ENCODE data around the gene MYO7A. TPM values are rescaled to one million over a fixed set of nuclear protein-coding genes. Genes with fewer than 3 reads are reported as not detected.

Gene MYO7A
- total and polyA plus RNA-seq, 2 experiments from 2014 or later: 9.8 to 10.1 TPM

DNA sequence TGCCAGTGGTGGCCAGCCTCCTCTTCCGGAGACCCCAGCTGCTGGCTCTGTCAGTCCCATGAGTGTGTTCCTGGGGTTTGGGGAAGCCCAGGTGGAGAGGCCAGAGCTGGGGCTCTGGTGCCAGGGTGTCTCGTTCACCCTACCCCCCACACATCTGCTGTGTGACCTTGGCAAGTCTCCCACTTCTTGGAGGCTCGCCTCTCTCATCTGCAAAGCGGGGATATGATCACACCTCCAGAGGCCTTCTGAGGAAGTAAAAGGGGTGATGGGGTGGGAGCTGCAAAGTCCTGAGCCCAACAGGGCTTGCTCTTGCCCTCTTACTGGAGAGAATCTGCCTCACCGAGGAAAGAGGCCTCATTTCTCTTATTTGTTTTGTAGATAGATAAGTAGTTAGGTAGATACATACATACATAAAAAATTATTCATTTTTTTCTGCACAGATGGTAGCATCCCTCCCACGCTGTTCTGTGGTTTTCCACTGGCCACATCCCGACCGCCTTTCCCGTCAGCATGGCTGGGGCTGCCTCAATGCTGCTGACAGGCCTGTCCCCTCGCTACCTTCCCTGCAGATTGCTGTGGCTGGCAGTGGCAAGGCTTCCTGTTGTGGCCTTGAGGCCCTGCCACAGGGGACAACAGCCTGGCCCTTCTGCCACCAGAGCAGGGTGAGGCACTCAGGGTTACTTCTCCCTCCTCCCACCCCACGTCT, 23.9 kb downstream of the MYO7A start:
- DNase-seq (ENCODE audit: low spot score): no peak
- H2AFZ ChIP-seq: no peak overlapping the region
- H3K4me3 ChIP-seq: no peak overlapping the region
- H3K9me2 ChIP-seq (replicated peaks; ENCODE audit: insufficient read depth): no peaks in the 10 kb centered on the region
- H3K4me2 ChIP-seq: no peak overlapping the region
- H3K27ac ChIP-seq: no peak overlapping the region
- no peaks in the 10 kb centered on the region for H3K36me3 ChIP-seq (replicated peaks; ENCODE audit: insufficient read depth, low read depth)
- peaks cover 18% of the 10 kb centered on the region for H3K4me1 ChIP-seq (ENCODE audit: insufficient read depth)
- H3K9me3 ChIP-seq (ENCODE audit: low read depth): no peaks in the 10 kb centered on the region
- WGBS (ENCODE audit: low lambda C conversion rate, missing lambda C conversion rate): 87% methylated on average over 11 of the region's 11 CpGs
- H3K79me2 ChIP-seq: no peaks in the 10 kb centered on the region
- H3K27me3 ChIP-seq: no peaks in the 10 kb centered on the region
- no peaks in the 10 kb centered on the region for H4K20me1 ChIP-seq (ENCODE audit: insufficient read depth, poor library complexity, severe bottlenecking)
- TF ChIP-seq EZH2phosphoT487 (IDR thresholded peaks at IDR 0.05; ENCODE audit: low read depth, severe bottlenecking, unreplicated experiment) (no peak), EZH2 (IDR thresholded peaks at IDR 0.05; ENCODE audit: borderline replicate concordance) (no peak)
- TF ChIP-seq, protein P1, sequence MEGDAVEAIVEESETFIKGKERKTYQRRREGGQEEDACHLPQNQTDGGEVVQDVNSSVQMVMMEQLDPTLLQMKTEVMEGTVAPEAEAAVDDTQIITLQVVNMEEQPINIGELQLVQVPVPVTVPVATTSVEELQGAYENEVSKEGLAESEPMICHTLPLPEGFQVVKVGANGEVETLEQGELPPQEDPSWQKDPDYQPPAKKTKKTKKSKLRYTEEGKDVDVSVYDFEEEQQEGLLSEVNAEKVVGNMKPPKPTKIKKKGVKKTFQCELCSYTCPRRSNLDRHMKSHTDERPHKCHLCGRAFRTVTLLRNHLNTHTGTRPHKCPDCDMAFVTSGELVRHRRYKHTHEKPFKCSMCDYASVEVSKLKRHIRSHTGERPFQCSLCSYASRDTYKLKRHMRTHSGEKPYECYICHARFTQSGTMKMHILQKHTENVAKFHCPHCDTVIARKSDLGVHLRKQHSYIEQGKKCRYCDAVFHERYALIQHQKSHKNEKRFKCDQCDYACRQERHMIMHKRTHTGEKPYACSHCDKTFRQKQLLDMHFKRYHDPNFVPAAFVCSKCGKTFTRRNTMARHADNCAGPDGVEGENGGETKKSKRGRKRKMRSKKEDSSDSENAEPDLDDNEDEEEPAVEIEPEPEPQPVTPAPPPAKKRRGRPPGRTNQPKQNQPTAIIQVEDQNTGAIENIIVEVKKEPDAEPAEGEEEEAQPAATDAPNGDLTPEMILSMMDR (IDR thresholded peaks at IDR 0.05; ENCODE audit: poor library complexity): no peak

DNA sequence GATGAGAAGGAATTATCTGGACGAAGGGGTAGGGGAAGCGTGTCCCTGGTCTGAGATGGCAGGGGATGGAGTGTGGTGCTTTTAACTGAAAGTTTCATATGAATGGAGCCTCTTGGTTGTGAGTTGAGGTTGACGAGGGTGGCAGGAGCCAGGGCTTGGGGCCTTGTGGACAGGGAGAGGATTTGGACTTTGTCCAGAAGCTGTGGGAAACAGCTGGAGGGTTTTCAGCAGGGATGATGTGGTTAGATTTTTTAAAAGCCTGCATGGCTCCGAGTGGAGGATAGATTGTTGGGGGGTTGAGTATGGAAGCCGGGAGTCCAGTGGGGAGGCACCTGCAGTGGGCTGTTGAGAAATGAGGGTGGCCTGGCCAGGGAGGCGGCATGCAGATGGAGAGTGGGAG, 24.8 kb downstream of the MYO7A start:
- TF ChIP-seq EZH2phosphoT487 (IDR thresholded peaks at IDR 0.05; ENCODE audit: low read depth, severe bottlenecking, unreplicated experiment) (no peak), EZH2 (IDR thresholded peaks at IDR 0.05; ENCODE audit: borderline replicate concordance) (no peak)
- TF ChIP-seq, protein P1 (IDR thresholded peaks at IDR 0.05; ENCODE audit: poor library complexity): no peak
- H3K4me1 ChIP-seq (ENCODE audit: insufficient read depth): peaks cover 14% of the 10 kb centered on the region
- DNase-seq (ENCODE audit: low spot score): no peak

DNA sequence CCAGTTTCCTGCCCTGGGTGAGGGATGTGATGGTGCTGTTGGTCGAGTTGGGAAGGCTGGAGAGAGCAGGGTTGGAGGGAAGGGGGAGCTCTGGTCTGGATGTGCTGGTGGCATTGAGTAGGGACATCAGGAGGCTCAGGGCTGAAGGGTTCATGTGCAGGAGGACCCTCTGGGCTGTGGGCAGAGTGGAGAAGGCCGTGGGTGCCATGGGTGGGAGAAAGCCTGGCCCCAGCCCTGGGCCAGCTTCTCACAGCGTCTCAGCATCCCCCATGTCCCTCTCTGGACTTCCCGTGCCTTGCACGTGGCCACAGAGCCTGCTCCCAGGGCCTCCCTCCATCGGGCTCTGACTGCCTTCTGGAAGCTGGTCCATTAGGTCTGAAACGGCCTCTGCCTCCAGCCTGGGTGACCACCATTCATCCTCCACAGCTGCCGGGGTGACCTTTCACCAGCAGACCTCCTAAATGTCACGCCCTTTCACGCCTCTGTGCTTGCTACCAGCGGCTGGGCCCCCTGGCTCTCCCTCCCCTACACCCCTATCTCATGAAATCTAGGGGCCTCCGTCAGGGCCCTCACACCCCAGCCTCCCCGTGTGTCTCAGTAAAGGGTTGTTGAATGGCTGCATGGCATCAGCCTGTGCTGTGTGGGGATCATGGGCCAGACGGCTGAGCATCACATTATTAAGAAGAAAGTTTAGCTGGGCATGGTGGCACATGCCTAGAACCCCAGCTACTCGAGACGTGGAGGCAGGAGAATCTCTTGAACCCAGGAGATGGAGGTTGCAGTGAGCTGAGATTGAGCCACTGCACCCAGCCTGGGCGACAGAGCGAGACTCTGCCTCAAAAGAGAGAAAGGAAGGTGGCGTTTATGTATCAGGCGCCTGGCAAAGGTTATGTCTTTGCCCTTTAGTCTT, 25.5 kb downstream of the MYO7A start:
- Histone ChIP-seq H3K9me3 (ENCODE audit: low read depth) (no peaks in the 10 kb centered on the region), H3K4me1 (ENCODE audit: insufficient read depth) (peaks cover 7% of the 10 kb centered on the region), H3K27ac (no peak overlapping the region), H3K79me2 (no peaks in the 10 kb centered on the region), H4K20me1 (ENCODE audit: insufficient read depth, poor library complexity, severe bottlenecking) (no peaks in the 10 kb centered on the region), H2AFZ (no peak overlapping the region), H3K4me3 (no peak overlapping the region), H3K27me3 (no peaks in the 10 kb centered on the region), H3K36me3 (replicated peaks; ENCODE audit: insufficient read depth, low read depth) (no peaks in the 10 kb centered on the region), H3K4me2 (no peak overlapping the region), H3K9me2 (replicated peaks; ENCODE audit: insufficient read depth) (no peaks in the 10 kb centered on the region)
- DNase-seq (ENCODE audit: low spot score): no peak
- TF ChIP-seq, protein P1 (IDR thresholded peaks at IDR 0.05; ENCODE audit: poor library complexity): no peak
- TF ChIP-seq EZH2 (IDR thresholded peaks at IDR 0.05; ENCODE audit: borderline replicate concordance) (no peak), EZH2phosphoT487 (IDR thresholded peaks at IDR 0.05; ENCODE audit: low read depth, severe bottlenecking, unreplicated experiment) (no peak)
- WGBS (ENCODE audit: low lambda C conversion rate, missing lambda C conversion rate): 92% methylated on average over 20 of the region's 20 CpGs

More for the DNA sequence above, 24.8 kb downstream of the MYO7A start:
- Histone ChIP-seq H3K36me3 (replicated peaks; ENCODE audit: insufficient read depth, low read depth) (no peaks in the 10 kb centered on the region), H3K79me2 (no peaks in the 10 kb centered on the region), H3K9me3 (ENCODE audit: low read depth) (no peaks in the 10 kb centered on the region), H4K20me1 (ENCODE audit: insufficient read depth, poor library complexity, severe bottlenecking) (no peaks in the 10 kb centered on the region), H3K27me3 (no peaks in the 10 kb centered on the region), H3K9me2 (replicated peaks; ENCODE audit: insufficient read depth) (no peaks in the 10 kb centered on the region), H3K4me3 (no peak overlapping the region), H3K27ac (no peak overlapping the region), H2AFZ (no peak overlapping the region), H3K4me2 (no peak overlapping the region)
- 75% methylated on average over 6 of the region's 6 CpGs for WGBS (ENCODE audit: low lambda C conversion rate, missing lambda C conversion rate)

All from hepatocyte (in vitro differentiated cells).